Amniotic stem cell (primary cell): Measurements from ENCODE around the gene TNFSF9.
"Not testable (repeated sequence)": the region's sequence is repeated elsewhere in the genome, so short reads cannot be mapped to it uniquely, and the experiment has no call there.

Source experiments
- DNase-seq: peaks from one replicate; lab custom pipeline; 2025; lab: John Stamatoyannopoulos, UW

Gene TNFSF9

GRCh38 chr19:6532244-6532999 lies 1.6 kb downstream of the TNFSF9 start:
- DNase-seq, result no peak

DNA sequence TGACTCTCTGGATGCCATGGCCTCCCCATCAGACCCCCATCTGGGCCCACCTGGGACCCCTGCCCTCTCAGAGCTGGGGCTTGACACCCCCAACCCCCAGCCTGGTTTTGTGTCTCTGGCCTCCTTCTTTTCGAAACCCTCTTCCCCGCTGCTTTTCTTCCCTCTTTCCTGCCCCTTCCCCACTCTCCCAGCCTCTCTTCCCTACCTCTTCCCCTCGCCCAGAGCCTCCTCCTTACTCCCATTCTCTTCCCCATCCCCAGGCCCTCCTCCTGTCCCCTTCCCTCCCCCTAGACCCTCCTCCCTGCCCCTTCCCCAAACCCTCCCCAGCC lies 2.1 kb downstream of the TNFSF9 start:
- no peak for DNase-seq

DNA sequence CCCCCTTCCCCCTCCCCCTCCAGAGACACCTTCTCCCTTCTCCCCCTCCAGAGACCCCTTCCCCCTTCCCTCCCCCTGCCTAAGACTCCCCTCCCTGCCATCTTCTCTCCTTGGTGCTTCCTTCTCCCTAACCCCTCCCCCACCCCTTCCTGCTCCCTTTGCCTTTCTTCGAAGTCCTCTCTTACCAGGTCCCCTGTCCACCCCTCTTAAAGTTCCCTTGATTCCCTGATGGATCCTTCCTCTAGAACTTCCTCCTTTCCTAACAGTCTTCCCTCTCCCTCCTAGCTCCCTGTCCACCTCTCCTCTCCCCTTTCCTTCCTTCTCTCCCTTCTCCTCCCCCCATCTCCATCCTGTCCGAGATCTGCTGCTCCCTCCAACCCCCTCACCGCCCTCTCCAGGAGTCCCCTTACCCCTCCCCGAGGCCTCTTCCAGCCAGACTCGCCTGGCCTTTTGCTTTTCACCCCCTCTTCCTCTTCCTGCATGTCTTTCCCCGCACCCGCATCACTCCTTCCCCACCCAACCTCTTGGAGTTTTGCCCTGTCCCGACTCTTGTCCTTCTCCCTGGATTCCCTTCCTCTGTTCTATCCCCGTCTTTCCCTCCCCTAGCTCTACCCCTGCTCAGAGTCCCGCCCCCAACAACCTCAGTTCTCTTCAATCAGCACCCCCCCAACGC lies 3.1 kb downstream of the TNFSF9 start:
- no peak for DNase-seq

- DNase-seq, result no peak
Measured at GRCh38 chr19:6534451-6535093, 3.7 kb downstream of the TNFSF9 start.

- no peak for DNase-seq
Measured at GRCh38 chr19:6535558-6536137, 4.8 kb downstream of the TNFSF9 start.

DNA sequence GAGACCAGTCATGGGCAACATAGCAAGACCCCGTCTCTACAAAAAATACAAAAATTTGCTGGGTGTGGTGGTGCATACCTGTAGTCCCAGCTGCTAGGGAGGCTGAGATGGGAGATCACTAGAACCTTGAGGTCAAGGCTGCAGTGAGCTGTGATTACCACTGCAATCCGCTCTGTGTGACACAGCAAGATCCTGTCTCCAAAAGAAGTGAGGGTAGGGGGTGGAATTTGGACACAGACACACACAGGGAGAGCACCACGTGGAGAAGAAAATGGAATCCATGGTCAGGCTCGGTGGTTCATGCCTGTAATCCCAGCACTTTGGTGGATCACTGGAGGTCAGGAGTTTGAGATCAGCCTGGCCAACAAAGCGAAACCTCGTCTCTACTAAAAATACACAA lies 8.7 kb downstream of the TNFSF9 start:
- no peak for DNase-seq

DNA sequence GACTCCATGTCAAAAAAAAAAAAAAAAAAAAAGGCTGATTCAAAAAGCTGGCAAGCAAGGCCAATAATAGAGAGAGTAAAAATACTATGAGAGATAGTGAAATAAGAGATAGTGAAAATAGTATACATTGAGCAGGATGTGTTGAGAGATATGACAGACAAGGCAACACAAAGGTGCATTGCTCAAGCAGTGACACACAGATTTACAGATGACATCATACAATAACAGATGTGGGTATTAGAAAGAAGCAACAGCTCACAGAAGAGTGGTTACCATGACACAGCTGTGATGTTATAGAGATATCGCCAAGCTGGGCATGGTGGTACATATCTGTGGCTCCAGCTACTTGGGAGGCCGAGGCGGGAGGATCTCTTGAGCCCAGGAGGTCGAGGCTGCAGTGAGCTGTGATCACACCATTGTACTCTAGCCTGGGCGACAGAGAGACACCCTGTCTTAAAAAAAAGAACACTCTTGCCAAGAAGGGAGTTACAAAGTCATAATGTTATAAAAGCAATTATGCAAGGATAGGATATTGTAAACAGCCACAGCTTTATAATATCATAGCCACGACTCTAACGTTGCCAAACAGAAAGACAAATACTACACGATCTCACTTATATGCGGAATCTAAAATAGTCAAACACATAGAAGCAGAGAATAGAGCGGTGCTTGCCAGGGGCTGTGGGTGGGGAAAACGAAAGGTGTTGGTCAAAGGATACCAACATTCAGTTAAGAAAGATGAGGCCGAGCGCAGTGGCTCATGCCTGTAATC lies 10.3 kb downstream of the TNFSF9 start:
- DNase-seq, result no peak

DNA sequence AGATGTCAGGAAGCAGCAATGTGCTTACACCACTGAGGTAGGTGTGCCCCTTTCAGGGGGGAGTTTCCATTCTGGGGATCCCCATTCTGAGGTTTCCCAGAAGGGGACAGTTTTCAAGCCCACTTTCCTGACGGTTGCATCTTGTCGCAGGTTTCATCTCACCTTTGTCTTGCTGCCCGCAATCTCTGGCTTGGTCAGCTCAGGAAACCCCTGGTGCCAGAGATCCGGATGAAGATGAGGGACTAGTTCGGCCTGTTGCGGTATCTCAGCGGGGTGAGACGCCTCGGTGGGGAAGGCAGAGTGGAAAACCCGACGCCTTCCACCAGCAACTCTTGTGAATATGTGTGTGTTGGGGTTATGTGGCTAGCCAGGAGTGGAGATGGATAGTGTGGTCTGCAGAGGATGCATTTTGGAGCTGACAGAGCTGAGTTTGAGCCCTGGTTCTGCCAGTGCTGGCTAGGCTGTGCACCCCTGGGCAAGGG lies 13.1 kb downstream of the TNFSF9 start:
- DNase-seq, result no peak

GRCh38 chr19:6550679-6551078 lies 19.9 kb downstream of the TNFSF9 start:
- not testable (repeated sequence) for DNase-seq

GRCh38 chr19:6551091-6551490 lies 20.3 kb downstream of the TNFSF9 start:
- no peak for DNase-seq

- no peak for DNase-seq
Measured at GRCh38 chr19:6551607-6552450, 21.0 kb downstream of the TNFSF9 start.

DNA sequence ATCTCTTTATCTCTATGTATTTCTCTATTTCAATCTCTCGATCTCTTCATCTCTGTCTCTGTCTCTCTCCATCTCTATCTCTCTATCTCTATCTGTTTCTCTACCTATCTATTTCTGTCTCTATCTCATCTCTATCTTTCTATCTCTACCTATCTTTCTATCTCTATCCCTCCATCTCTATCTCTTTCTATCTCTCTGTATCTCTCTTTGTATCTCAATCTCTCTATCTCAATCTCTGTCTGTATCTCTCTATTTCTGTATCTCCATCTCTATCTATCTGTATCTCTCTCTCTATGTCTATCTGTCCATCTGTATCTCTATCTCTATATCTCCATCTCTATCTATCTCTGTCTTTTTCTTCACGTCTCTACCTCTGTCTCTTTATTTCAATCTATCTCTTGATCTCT lies 25.2 kb downstream of the TNFSF9 start:
- no peak for DNase-seq

DNA sequence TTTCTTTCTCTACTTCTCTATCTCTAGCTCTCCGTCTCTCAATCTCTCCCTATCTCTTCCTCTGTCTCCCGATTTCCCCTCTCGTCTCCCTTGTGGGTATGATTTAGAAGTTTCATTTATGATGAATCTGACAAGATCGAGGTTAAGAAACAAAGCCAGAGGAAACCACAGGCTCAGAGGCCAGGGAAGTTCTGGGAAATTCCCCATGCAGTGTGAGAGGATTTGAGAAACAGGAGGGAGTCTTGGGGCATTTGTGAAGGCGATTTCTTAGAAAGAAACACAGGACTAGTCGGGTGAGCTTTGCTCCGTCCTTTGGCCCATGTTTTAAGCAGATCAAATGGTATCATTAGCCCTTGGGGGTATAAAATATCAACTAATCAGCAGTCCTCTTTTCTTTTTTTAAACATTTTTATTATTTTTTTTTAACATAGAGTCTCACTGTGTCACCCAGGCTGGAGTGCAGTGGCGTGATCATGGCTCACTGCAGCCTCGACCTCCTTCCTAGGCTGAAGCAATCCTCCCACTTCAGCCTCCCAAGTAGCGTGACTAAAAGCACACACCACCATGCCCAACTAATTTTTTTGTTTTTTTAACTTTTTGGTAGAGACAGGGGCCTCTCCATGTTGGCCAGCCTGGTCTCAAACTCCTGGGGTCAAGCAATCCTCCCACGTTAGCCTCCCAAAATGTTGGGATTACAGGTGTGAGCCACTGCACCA lies 25.8 kb downstream of the TNFSF9 start:
- no peak for DNase-seq

DNA sequence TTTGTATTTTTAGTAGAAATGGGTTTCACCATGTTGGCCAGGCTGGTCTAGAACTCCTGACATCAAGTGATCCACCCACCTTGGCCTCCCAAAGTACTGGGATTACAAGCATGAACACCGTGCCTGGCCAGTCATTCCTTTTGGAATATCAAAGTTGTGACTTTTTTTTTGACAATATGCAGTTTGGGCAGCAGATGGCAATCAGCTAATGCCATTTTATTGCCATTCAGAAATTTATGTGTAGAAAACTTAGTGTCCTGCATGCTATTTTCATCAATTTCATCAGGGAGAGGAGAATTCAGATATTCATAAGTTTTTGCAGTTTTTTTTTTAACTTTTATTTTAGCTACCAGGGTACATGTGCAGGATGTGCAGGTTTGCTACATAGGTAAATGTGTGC lies 31.6 kb downstream of the TNFSF9 start:
- DNase-seq, result not testable (repeated sequence)

- DNase-seq, result no peak
Measured at GRCh38 chr19:6564393-6564792, 33.6 kb downstream of the TNFSF9 start.

- not testable (repeated sequence) for DNase-seq
Measured at GRCh38 chr19:6566727-6567126, 35.9 kb downstream of the TNFSF9 start.

DNA sequence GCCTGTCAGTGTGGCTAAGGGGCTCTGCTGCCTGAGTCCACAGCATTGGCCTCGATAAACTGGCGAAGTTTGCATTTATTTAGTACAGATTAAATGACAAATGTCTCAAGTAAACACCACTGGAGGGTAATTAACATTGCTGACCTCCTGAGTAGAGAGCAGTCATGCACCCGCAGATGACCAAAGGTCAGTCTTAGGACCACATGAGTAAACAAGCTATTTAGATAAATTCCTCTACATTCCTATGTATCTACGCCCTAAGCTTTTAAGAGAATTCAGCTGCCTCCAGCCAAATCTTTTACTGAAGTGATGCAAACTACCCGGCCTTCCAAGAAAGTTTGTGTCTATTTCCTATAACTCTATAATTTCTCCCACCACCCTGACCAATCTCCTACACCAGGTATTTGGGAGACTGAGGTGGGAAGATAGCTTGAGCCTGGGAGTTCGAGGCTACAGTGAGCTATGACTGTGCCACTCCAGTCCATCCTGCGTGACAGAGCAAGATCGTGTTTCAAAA lies 37.2 kb downstream of the TNFSF9 start:
- no peak for DNase-seq

- no peak for DNase-seq
Measured at GRCh38 chr19:6568816-6569215, 38.0 kb downstream of the TNFSF9 start.

DNA sequence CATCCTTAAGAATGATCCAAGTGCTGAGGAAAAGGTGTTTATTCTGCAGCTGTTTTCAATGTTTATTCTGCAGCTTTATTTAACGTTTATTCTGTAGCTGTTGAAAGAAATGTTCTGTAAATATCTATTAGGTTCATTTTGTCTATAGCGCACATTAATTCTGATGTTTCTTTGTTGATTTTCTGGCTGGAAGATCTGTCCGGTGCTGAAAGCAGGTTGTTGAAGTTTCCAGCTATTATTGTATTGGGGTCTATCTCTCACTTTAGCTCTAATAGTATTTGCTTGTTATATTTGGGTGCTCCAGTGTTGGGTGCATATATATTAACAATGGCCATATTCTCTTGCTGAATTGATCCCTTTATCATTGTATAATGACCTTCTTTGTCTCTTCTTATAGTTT lies 39.9 kb downstream of the TNFSF9 start:
- no peak for DNase-seq

DNA sequence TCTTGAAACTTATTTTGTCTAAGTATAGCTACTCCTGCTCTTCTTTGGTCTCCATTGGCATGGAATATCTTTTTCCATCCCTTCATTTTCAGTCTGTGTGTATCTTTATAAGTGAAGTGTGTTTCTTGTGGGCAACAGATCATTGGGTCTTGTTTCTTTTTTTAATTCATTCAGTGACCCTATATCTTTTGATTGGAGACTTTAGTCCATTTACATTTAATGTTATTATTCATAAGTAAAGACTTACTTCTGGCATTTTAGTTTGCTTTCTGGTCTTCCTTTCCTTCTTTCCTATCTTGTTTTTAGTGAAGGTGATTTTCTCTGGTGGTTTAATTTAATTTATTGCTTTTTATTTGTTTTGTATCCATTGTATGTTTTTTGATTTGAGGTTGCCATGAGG lies 40.3 kb downstream of the TNFSF9 start:
- no peak for DNase-seq
